Measurements from ENCODE around the gene OR2V2. TPM values are rescaled to one million over a fixed set of nuclear protein-coding genes. Genes with fewer than 3 reads are reported as not detected.

OR2V2 gene
- polyA plus RNA-seq, 1 donor from 2014 or later: not detected

- H3F3A ChIP-seq (ENCODE audit: insufficient read depth, low read length, poor library complexity, severe bottlenecking): peaks cover 9% of the 10 kb centered on the region
- H3K9me3 ChIP-seq (ENCODE audit: low read length): no peaks in the 10 kb centered on the region
- H3K79me2 ChIP-seq (replicated peaks; ENCODE audit: insufficient read depth, low read length): no peaks in the 10 kb centered on the region
- H3K9me2 ChIP-seq (ENCODE audit: insufficient read depth, low read length): no peaks in the 10 kb centered on the region
- no peaks in the 10 kb centered on the region for H3K27me3 ChIP-seq (ENCODE audit: insufficient read depth, low read depth, low read length)
- H3K4me3 ChIP-seq (ENCODE audit: low read length): peak overlapping the region; percentile 83
- no peak overlapping the region for H2AFZ ChIP-seq (ENCODE audit: low read depth, low read length)
- H3K9ac ChIP-seq (ENCODE audit: low read length): peak overlapping the region; percentile 85
- H4K20me1 ChIP-seq (ENCODE audit: insufficient read depth): no peaks in the 10 kb centered on the region
- TF ChIP-seq RAD21 (conservative IDR thresholded peaks at IDR 0.05) (no peak), EZH2 (IDR thresholded peaks at IDR 0.05; ENCODE audit: borderline replicate concordance, insufficient read depth, low read length, poor library complexity, severe bottlenecking) (no peak), MXI1 (conservative IDR thresholded peaks at IDR 0.05; ENCODE audit: poor library complexity, severe bottlenecking) (peak; percentile 56), EP300 (conservative IDR thresholded peaks at IDR 0.05; ENCODE audit: poor library complexity, severe bottlenecking) (no peak), POLR2AphosphoS5 (IDR thresholded peaks at IDR 0.05) (peak; percentile 7), SMC3 (conservative IDR thresholded peaks at IDR 0.05; ENCODE audit: poor library complexity) (no peak), TAF1 (IDR thresholded peaks at IDR 0.05; ENCODE audit: low read depth) (no peak), REST (IDR thresholded peaks at IDR 0.05; ENCODE audit: borderline replicate concordance) (peak; percentile 12)
- TF ChIP-seq, protein P1, sequence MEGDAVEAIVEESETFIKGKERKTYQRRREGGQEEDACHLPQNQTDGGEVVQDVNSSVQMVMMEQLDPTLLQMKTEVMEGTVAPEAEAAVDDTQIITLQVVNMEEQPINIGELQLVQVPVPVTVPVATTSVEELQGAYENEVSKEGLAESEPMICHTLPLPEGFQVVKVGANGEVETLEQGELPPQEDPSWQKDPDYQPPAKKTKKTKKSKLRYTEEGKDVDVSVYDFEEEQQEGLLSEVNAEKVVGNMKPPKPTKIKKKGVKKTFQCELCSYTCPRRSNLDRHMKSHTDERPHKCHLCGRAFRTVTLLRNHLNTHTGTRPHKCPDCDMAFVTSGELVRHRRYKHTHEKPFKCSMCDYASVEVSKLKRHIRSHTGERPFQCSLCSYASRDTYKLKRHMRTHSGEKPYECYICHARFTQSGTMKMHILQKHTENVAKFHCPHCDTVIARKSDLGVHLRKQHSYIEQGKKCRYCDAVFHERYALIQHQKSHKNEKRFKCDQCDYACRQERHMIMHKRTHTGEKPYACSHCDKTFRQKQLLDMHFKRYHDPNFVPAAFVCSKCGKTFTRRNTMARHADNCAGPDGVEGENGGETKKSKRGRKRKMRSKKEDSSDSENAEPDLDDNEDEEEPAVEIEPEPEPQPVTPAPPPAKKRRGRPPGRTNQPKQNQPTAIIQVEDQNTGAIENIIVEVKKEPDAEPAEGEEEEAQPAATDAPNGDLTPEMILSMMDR (IDR thresholded peaks at IDR 0.05; ENCODE audit: poor library complexity, severe bottlenecking): peak; percentile 49
- no peaks in the 10 kb centered on the region for H3K36me3 ChIP-seq (ENCODE audit: insufficient read depth, low read length)
- H3K27ac ChIP-seq (ENCODE audit: low read length): peak overlapping the region; percentile 16
- peak overlapping the region; percentile 86 for H3K4me2 ChIP-seq (ENCODE audit: low read length)
Observed at GRCh38 chr5:181190711-181191525, 43.5 kb downstream of the OR2V2 start.

DNA sequence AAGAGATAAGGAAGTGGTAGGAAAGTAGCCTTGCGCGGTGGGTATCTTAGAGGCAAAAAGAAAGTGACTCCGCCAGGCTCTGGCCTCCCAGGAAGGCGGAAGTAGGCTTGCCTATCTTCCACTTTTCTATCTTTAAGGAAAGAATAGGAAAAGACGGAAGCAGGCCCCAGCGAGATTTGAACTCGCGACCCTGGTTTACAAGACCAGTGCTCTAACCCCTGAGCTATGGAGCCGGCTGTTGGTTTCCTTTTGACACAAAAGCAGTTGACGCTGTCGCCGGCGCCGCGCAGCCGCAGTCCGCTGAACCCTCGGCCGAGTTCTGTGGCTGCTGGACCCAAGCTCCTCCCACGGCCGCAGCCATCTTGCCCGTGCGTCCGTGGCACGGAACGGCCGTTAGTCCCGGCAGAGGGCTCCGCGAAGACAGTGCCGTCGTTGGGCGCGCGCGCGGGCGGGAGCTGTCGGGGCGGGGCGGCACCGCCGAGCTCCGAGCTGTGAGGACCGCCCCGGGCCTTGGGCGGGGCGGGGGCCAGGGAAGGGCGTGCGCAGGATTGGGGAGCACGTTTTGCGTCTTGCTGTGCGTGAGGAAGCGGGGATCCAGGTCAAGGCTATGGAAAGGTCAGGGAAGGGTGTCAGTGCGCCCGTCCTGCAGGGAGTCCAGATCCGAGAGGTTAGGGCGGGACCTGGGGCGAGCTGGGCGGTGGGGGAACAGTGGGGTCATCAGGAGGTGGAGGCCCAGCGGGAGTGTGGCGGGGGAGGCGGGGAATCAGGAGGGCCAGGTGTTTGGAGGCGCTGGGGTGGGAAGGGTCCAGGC, 44.3 kb downstream of the OR2V2 start:
- peak overlapping the region; percentile 85 for H3K9ac ChIP-seq (ENCODE audit: low read length)

More for the DNA sequence above, 44.3 kb downstream of the OR2V2 start:
- Histone ChIP-seq H3K4me3 (ENCODE audit: low read length) (peak overlapping the region; percentile 83), H3K4me2 (ENCODE audit: low read length) (peak overlapping the region; percentile 86), H3K36me3 (ENCODE audit: insufficient read depth, low read length) (no peaks in the 10 kb centered on the region), H3K79me2 (replicated peaks; ENCODE audit: insufficient read depth, low read length) (no peaks in the 10 kb centered on the region), H3K27me3 (ENCODE audit: insufficient read depth, low read depth, low read length) (no peaks in the 10 kb centered on the region), H3K9me3 (ENCODE audit: low read length) (no peaks in the 10 kb centered on the region), H3F3A (ENCODE audit: insufficient read depth, low read length, poor library complexity, severe bottlenecking) (peaks cover 9% of the 10 kb centered on the region), H4K20me1 (ENCODE audit: insufficient read depth) (no peaks in the 10 kb centered on the region), H3K27ac (ENCODE audit: low read length) (peak overlapping the region; percentile 77), H3K9me2 (ENCODE audit: insufficient read depth, low read length) (no peaks in the 10 kb centered on the region), H2AFZ (ENCODE audit: low read depth, low read length) (peak overlapping the region; percentile 91)
- peak; percentile 73 for TF ChIP-seq POLR2AphosphoS5 (IDR thresholded peaks at IDR 0.05)
- TF ChIP-seq MXI1 (conservative IDR thresholded peaks at IDR 0.05; ENCODE audit: poor library complexity, severe bottlenecking): peak; percentile 67
- TF ChIP-seq REST (IDR thresholded peaks at IDR 0.05; ENCODE audit: borderline replicate concordance): peak; percentile 24
- TF ChIP-seq RAD21 (conservative IDR thresholded peaks at IDR 0.05): peak; percentile 29
- peak; percentile 55 for TF ChIP-seq EP300 (conservative IDR thresholded peaks at IDR 0.05; ENCODE audit: poor library complexity, severe bottlenecking)
- no peak for TF ChIP-seq TAF1 (IDR thresholded peaks at IDR 0.05; ENCODE audit: low read depth)
